ENCODE results near the gene MDM1. TPM values are rescaled to one million over a fixed set of nuclear protein-coding genes. Genes with fewer than 3 reads are reported as not detected.

MDM1 gene
- total RNA-seq, 1 experiment from 2014 or later: 22.2 TPM

GRCh38 chr12:68361953-68362352 lies 29.8 kb upstream of the MDM1 start:
- DNase-seq: no peak
- Mint-ChIP-seq H3K27me3 (ENCODE audit: insufficient read depth, unreplicated experiment) (no peaks in the 10 kb centered on the region), H3K4me3 (ENCODE audit: unreplicated experiment) (no peak overlapping the region), H3K27ac (ENCODE audit: unreplicated experiment) (no peak overlapping the region), H3K36me3 (ENCODE audit: insufficient read depth, unreplicated experiment) (no peaks in the 10 kb centered on the region), H3K9me3 (ENCODE audit: unreplicated experiment) (no peaks in the 10 kb centered on the region), H3K4me1 (ENCODE audit: low read depth, unreplicated experiment) (peaks cover 38% of the 10 kb centered on the region)
- POLR2A ChIA-PET: no interaction called here
- no peak for TF ChIP-seq CTCF (IDR thresholded peaks at IDR 0.05; ENCODE audit: insufficient read depth in 1 of 2, low read depth in 1 of 2, low read length in 1 of 2, severe bottlenecking in 1 of 2, unreplicated experiment in 1 of 2)
- intact Hi-C loops (cut with micrococcal nuclease; ENCODE audit: unreplicated experiment): no loop called here
- Histone ChIP-seq H3K36me3 (ENCODE audit: control insufficient read depth, insufficient read depth, low read length) (no peaks in the 10 kb centered on the region), H3K27me3 (replicated peaks; ENCODE audit: control insufficient read depth, insufficient read depth, low read length) (no peaks in the 10 kb centered on the region), H3K4me1 (peaks cover 22% of the 10 kb centered on the region), H3K4me3 (ENCODE audit: low read depth, low read length) (no peak overlapping the region), H3K9me3 (no peaks in the 10 kb centered on the region)
- CTCF ChIA-PET: no interaction called here
- BruUV-seq (replicated peaks): no TSS peak

- no peaks in the 10 kb centered on the region for H3K27me3 Mint-ChIP-seq (ENCODE audit: insufficient read depth, unreplicated experiment)
These were observed 27.5 kb upstream of the MDM1 start for GRCh38 chr12:68359674-68360073.

More at GRCh38 chr12:68359674-68360073, 27.5 kb upstream of the MDM1 start:
- H3K4me1 Mint-ChIP-seq (ENCODE audit: low read depth, unreplicated experiment): peaks cover 28% of the 10 kb centered on the region
- H3K27ac Mint-ChIP-seq (ENCODE audit: unreplicated experiment): no peak overlapping the region
- H3K9me3 Mint-ChIP-seq (ENCODE audit: unreplicated experiment): no peaks in the 10 kb centered on the region
- ChIA-PET POLR2A (no interaction called here), CTCF (interaction anchor here (0.6 kb wide), 1 partner anchor 522 kb away, joined by 3 read pairs; no protein-coding TSS in a partner anchor)
- no peaks in the 10 kb centered on the region for H3K36me3 Mint-ChIP-seq (ENCODE audit: insufficient read depth, unreplicated experiment)
- Histone ChIP-seq H3K27me3 (replicated peaks; ENCODE audit: control insufficient read depth, insufficient read depth, low read length) (no peaks in the 10 kb centered on the region), H3K36me3 (ENCODE audit: control insufficient read depth, insufficient read depth, low read length) (no peaks in the 10 kb centered on the region), H3K4me3 (ENCODE audit: low read depth, low read length) (no peak overlapping the region), H3K4me1 (peaks cover 22% of the 10 kb centered on the region), H3K9me3 (no peaks in the 10 kb centered on the region)
- DNase-seq: no peak
- intact Hi-C loops (cut with micrococcal nuclease; ENCODE audit: unreplicated experiment): loop anchor here (2.0 kb wide), 5 partner anchors 27 to 327 kb away; partner anchors contain the start of genes MDM1, NUP107 and RAP1B
- no peak for TF ChIP-seq CTCF (IDR thresholded peaks at IDR 0.05; ENCODE audit: insufficient read depth in 1 of 2, low read depth in 1 of 2, low read length in 1 of 2, severe bottlenecking in 1 of 2, unreplicated experiment in 1 of 2)
- no peak overlapping the region for H3K4me3 Mint-ChIP-seq (ENCODE audit: unreplicated experiment)
- no TSS peak for BruUV-seq (replicated peaks)
